Left renal cortex interstitium (tissue), 4 donors: Measurements from ENCODE around the gene C16orf46. TPM values are rescaled to one million over a fixed set of nuclear protein-coding genes. Genes with fewer than 3 reads are reported as not detected.
"Not testable (repeated sequence)": the region's sequence is repeated elsewhere in the genome, so short reads cannot be mapped to it uniquely, and the experiment has no call there.

Source experiments
- DNase-seq, 4 donors: peaks; one replicate each; pipeline ENCODE4 v3.0.0-alpha.2; 2013; ENCODE audit warnings: low read depth in 4 of 4, low spot score in 2 of 4, missing footprints in 1 of 4
- polyA plus RNA-seq, 4 donors: library from polyadenylated mRNA; unstranded; fragments of 120-200 nt; gene quantifications; one replicate each; pipeline ENCODE4 v1.2.1, GENCODE V29; 2013; ENCODE audit not compliant: insufficient read length in 4 of 4

The C16orf46 gene, protein sequence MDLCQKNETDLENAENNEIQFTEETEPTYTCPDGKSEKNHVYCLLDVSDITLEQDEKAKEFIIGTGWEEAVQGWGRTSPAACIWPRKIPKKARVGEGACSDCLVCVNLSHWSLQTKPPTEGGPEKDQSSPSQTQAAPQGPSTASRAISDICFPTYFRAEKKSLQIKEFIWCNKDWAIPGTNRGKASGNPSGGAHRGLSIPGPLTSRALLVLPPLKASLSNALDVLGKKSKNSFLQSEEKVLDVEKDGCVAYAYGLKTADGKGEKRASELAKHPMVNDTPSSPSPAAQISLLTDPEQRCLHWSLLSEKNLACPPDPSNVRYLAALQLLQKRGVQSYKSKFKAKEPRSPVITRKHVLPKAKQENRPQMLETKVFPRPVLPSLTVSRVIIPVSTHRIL
- polyA plus RNA-seq = 1 to 10 TPM; 1.4 to 3.2 (median 1.9) TPM

DNA sequence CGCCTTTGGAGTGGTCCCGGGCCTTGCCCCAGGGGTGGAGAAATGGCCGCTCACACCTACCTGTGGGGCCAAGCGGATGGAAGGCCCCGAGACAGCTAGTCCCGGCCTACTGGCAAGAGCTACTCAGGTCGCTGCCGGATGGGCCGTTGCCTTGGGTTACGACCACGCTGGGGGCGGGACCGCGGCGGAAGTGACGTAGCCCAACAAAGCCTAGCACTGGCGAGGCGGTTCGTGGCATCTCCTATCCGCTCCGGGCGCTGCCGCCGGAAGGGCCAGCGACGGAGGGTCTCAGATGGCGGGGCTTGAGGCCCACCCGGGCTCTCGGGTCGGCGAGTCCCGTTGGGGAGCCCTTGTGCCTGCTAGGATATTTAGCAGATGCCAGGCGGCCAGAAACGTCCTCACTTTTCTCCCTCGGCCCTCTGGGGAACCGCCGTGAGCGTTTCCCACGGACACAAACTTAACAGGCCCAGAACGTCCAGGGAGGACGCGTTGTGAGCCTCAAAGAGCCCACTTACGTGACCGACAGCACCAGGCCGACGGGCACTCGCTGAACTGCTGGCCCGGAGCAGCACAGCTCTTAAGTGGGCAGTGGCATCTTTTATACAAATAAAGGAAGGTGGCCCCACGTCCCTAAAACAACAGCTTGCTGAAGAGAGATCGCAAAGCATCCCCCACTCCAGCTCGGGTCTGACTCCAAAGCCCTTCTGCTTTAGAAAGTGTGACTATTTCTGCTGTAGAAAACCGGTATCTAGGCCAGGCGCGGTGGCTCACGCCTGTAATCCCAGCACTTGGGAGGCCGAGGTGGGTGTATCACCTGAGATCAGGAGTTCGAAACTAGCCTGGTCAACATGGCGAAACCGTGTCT, at the start of gene C16orf46:
TSS of gene C16orf46 (minus strand) at position 163 of the 865 bp plus-strand sequence. CDS start 13,283 bp downstream, outside the sequence.
- peak; percentile 94 to 97 (median 96) for DNase-seq

DNA sequence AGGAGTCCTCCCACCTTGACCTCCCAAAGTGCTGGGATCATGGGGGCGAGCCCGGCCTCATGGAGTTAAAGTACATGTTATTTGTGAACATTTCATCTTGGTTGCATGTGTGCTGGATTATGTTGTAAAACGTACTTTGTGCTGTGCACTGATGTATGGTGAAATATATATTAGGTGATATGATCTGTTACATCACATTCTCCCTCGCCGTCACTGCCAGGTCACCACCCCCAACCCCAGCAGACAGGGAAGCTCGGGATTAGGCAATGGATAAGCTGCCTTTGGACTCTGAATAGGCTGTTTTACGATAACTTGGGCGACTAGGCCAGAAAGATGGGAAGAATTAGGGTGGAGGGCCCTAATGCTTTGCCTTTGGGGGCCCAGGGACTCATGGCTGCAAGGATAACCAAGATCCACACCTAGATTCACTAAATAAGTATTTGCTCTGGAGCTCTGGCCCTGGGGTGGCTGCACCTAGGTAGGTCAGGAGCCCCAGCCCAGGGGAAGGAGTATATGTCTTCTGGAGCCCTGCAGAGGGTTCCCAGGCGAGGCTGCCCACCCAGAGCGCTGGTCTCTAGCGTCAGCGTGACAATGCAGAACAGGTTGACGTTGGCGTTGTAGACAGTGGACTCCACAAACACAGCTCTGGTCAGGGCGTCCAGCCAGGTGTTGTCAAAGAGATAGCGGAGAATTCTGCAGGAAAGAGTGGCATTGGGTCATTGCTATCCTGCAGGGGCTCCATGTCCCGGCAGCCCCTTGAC, 46.2 kb upstream of the C16orf46 start:
- DNase-seq = no peak

DNA sequence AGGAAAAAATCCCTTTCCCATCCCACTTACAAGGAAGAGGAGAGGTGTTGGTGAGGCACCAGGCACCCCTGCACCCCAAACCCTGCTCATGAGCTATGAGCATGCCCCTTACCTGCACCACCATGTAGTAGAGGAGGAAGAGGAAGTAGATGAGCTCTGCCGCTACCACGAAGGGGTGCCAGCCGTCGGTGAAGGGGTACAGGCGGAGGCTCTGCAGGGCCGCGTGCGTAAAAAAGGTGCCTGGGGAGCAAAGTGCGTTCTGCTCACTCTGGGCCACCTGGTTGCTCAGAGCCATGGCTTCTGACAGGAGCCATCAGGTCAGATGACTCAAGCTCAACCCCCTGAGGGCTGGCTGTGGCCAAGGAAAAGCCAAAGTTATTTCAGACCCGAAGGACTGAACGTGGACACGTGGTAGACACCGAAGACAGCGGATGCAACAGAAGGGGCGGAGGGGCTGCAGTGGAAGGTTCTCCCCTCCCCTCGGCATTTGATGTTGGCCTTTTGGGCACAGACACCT, 44.5 kb upstream of the C16orf46 start:
- DNase-seq = no peak

DNA sequence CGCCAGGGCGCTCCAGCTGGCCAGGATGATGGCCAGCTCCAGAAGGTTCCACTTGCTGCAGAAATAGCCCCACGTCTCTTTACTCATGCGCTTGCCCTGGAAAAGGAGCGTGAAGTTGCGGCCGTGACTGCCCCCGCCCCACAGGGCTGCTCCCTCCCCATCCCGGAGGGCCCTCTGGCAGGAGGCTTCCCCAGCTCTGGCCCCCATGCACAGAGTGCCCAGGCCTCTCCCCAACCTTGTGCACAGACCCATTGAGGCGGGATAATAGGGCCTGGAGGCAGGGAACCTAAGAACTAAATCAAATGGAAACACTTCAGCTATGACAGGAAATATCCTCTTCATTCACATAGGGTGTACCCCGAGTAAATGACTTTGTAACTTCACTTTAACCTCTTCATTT, 40.4 kb upstream of the C16orf46 start:
- DNase-seq = no peak

DNA sequence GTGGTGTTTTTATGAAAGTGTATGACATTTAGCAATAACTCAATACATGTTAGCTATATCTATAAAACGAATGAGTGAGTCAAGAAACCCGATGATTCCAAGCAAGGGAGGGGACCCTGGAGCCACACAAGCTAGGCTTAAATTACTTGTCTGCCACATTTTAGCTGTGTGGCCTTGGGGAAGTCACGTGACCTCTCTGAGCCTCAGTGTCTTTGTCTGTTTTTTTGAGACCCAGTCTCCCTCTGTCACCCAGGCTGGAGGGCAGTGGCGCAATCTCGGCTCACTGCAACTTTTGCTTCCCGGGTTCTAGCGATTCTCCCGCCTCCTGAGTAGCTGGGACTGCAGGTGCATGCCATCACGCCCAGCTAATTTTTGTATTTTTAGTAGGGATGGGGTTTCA, 39.2 kb upstream of the C16orf46 start:
- no peak for DNase-seq

DNA sequence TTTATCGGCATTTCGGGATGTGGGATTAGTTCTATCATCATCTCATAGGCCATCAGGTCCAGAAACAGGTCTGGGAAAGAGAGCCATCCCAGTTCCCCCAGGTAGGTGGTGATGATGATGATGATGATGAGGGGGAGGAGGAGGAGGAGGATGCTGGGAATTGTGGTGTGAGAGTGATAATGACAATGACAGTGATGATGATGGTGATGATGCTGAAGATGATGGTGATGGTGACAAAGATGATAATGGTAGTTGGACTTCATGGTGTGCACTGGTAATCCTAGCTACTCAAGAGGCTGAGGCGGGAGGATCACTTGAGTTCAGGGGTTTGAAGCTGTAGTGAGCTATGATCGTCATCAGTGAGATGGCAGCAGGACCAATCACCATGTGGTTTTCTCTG, 35.4 kb upstream of the C16orf46 start:
- no peak for DNase-seq

DNA sequence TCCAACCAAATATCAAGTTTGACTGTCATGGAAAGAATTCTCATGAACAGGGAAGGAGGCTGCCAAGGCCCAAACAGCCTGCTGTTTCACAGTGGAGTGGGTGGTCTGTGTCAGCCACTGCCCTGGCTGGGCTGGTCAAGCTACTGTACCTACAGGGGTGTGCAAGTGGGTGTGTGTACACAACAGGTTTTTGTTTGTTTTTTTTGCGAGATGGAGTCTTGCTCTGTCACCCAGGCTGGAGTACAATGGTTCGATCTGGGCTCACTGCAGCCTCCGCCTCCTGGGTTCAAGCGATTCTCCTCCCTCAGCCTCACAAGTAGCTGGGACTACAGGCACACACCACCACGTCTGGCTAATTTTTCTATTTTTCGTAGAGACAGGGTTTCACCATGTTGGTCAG, 32.2 kb upstream of the C16orf46 start:
- not testable (repeated sequence) for DNase-seq

DNA sequence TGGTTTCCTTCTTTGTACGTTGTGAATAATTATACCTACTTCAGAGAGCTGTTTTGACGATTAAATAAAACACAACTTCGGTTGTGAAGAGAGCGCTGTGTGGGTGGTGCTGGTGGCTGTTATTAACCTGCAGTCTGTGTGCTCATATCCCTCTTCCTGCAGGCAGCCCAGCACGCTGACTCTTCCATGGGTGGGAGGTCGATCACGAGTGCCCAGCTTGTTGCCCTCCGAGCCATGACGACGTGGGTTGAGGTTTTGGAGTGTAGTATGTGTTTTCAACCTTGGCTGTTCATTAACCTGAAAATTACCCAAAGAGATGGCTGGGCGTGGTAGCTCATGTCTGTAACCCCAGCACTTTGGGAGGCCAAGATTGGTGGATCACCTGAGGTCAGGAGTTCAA, 30.5 kb upstream of the C16orf46 start:
- DNase-seq = no peak

DNA sequence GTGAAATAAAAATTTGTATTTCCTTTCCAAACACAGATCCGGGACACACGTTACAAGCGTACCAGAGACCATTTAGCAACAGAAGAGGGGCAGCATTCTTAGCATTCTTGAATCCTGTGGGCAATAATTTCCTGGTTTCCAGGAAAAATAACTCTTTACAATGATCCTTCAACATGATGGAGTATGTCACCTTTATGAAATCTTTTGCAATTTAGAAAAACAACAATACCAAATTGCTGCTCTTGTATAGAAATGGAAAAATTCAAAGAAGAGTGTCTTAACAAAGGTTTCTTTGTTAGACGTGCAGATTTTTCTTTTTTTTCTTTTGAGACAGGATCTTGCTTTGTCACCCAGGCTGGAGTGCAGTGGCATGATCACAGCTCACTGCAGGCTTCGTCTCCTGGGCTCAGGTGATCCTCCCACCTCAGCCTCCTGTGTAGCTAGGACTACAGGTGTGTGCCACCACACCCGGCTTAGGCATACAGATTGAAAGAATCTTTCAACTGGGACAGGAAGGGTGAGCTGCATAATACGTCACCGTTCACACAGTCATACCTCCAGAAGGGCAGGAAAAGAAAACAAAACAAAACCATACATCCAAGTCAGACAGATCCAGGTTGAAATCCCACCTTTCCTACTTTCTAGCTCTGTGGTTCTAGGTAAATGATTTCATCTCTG, 29.9 kb upstream of the C16orf46 start:
- DNase-seq = no peak

DNA sequence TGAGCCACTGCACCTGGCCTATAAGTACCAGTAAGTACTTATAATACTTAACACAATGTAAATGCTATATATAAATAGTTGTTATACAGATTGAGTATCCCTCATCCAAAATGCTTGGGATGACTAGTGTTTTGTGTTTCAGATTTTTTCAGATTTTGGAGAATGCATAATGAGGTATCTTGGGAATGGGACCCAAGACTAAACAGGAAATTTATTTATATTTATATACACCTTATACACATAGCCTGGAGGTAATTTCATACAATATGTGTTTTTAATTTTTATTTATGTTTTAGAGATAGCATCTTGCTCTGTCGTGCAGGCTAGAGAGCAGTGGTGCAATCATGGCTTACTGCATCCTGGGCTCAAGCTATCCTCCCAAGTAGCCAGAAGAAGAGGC, 28.9 kb upstream of the C16orf46 start:
- no peak for DNase-seq

DNA sequence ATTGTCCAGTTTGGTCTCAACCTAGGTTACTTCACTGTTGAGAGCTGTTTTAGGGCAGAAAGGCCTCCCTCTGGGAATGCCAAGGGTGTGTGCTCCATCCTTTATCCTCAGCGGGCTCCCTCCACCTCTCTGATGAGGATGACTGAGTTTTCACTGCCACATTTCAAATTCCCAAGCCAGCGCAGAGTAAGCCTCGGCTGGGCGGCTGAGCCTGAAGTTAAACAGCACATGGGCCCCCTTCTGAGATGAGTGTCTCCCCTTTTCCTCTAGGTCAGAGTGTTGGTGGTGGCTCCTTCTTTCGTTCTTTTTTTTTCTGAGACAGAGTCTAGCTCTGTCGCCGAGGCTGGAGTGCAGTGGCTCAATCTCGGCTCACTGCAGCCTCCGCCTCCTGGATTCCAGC, 24.7 kb upstream of the C16orf46 start:
- no peak for DNase-seq

DNA sequence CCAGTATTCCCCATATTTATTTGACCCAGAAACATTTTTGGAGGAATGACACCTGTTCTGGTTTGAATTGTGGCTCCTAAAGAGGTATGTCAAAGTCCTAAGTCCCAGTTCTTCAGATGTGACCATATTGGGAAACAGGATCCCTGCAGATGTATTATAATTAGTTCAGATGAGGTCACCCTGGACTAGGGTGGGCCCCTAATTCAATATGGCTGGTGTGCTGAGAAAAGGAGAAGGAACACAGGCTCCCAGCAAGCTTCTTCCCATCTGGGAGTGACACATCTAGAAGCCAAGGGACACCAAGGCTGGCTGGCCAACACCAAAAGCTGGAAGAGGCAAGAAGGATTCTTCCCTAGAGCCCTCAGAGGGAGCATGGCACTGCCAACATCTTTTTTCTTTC, 22.9 kb upstream of the C16orf46 start:
- no peak for DNase-seq

DNA sequence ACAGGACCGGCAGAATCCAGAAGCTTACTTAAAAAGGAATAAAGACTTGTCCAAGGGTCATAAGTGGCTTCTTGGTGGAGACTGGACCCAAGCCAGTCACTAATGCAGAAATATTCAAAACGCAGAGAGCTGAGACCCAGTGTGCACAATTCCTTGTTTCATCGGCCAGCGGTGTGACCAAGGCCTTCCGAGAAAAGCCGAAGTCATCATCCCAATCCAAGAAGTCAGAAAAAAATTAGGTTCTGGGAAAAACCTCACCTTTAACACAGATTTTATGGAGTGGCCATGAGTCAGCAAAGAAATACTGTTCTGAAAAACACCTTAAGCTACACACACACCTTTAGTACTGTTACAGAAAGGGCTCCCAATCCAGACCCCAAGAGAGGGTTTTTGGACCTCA, 20.2 kb upstream of the C16orf46 start:
- no peak for DNase-seq

DNA sequence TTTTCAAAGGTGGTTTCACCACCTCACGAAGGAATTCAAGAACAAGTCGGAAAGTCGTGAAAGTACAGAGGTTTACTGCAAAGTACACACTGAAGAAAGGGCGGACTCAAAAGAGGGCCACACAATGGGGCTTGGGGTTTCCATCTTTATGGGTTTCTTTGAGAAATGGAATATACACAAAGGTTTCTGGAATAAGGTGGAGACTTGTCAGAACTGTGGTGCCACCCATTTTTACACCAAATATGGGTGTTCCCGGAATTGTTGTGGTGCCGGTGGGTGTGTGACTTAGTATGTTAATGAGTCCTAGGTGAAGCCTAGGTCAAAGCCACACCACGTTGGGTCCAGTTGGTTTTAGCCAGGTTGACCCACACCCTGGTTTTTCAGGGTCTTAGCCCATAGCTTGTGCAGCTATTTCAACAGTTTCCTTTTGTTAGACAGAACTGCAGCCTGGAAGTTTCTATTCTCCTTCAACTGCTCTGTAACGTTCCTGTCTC, 19.7 kb upstream of the C16orf46 start:
- DNase-seq = no peak

DNA sequence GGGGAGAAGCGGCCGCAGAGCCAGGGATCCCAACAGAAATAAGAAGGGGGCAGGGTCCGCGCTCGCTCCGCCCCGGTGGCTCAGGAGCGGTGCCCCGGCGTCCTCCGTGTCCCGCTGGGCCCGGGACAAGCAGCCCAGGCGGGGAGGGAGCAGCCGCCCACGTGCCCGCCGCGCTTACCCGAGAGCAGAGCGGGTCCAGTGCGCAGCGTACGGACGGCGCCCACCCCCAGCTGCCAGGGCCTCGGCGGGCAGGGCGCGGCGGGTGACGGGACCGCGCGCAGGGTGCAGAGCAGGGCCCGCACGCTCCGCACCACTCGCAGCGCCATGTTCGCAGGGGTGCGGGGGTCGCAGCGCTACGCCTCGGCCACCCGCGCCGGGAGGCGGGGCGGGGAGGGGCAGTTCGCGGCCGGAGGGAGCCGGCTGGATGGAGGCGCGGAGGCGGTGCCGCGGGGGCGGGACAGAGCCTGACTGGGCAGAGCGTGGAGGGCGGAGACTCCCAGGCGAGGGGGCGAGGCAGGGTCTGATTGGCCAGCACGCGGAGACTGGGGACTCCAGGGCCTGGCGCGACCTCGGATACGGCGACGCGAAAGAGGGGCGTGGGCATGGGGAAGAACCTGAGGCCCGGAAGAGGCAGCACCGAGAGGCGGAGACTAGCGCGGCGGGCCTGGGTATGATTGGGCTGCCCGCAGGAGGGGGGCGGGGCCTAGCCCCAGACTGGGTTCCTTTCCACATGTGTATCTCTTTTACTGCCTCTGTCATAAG, 19.1 kb upstream of the C16orf46 start, which contains the start of gene GCSH:
TSS of gene GCSH (minus strand) at position 443 of the 762 bp plus-strand sequence. CDS start at position 326, 117 bp downstream.
- peak; percentile 80 to 97 (median 95) for DNase-seq

DNA sequence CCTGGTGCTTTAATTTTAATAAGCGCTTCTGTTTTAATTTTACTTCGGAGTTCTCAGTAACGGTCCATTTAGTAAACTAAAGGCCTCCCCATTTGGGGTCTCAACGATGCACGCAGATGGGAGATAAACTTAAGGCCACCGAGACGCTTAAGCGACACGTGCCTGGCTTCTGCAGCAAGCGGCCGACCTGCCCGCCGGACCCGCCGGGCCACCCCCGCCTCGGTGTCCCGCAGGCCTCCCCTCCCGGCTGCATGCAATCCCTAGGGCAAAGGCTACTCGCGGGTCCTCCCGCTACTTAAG, 18.6 kb upstream of the C16orf46 start:
- DNase-seq = no peak

DNA sequence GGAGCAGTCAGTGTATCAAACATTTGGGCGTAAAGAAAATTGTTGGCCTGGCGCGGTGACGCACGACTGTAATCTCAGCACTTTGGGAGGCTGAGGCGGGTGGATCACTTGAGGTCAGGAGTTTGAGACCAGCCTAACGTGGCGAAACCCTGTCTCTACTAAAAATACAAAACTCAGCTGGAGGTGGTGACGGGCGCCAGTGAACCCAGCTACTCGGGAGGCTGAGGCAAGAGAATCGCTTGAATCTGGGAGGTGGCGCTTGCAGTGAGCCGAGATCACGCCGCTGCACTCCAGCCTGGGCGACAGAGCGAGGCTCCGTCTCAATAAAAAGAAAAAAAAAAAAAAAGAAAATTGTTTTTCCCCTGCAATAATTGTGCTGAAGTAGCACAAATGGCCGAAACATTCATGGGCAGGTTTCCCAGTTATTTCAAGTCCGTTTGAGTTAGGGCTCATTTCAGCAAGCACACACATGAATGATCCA, 17.8 kb upstream of the C16orf46 start:
- no peak for DNase-seq

DNA sequence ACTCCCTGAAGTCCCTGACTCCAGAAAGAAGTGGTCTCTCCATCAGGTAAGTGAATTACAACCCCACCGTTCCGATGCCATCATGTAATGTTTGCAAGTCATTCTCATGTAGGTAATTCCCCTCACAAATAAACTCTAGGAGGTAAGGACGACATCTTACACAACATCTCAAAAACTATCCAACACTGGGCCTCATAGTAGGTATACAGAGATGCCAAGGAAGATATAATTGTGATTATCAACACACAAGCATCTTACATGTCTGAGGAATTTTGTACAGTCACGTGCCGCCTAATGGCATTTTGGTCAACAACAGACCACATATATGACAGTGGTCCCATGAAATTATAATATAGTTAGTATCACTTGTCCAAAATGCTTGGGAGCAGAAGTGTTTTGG, 11.8 kb upstream of the C16orf46 start:
- no peak for DNase-seq

DNA sequence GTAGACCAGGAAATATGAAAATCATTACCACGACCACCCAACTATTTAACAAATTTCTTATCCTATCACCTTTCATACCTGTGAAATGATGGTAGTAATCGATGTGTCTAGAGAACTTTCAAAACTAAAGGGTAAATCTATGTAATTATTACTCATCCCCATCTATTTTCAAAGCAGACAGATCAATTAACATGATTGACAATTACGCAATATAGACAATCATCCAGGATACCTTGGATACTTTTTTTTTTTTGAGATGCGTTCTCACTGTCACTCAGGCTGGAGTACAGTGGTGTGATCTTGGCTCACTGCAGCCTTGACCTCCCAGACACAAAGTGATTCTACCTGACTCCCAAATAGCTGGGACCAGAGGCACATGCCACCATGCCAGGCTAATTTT, 4.0 kb upstream of the C16orf46 start:
- no peak for DNase-seq
